Stimulated activated naive CD8-positive, alpha-beta T cell treated with anti-CD3 and anti-CD28 coated beads, Interleukin-15, Interleukin-2, amounts not matched to agents 100 U/mL and 50 U/mL, for 24 hours (primary cell): ENCODE data around the gene ST6GAL1.
"Not testable (repeated sequence)": the region's sequence is repeated elsewhere in the genome, so short reads cannot be mapped to it uniquely, and the experiment has no call there.

Experiments used
- ATAC-seq: fragments of 150-1000 bp; cut with Tn5 transposase; one replicate; pipeline ENCODE4 v1.10.0; 2021
- DNase-seq: peaks from one replicate; pipeline ENCODE4 v3.0.0; 2021

ST6GAL1 gene

GRCh38 chr3:187046033-187046432 lies 115.7 kb downstream of the ST6GAL1 start:
- DNase-seq (no peak), ATAC-seq (no peak)

DNA sequence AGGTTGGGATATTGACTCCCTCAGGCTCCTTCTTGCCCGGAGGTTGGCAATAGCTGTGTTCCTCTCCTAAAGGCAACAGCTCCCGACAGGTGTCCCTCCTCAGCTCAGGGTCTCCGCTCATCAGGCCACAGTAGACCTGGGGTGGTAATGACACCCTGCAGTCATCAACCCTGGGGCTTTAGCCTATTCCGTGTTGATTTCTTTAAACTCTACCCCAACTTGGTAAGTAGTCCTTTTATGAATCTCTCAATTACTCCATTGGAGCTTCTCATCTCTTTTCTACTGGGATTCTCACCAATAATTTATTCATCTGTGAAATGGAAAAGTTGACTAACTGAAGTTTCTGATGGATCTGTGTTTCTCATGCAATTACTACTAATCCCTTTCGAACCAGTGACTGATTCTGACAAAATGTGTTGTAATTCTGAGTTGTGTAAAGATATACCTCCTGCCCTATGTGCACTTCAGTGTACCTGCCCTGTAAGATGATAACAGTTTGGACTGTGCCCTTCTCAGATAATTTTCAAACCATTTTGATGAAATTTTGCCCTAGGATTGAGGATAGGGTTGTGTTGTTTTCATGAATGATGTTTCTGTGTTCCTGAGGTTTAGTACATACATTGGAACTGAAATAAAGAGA lies 119.3 kb downstream of the ST6GAL1 start:
- ATAC-seq (peak; percentile 73), DNase-seq (no peak)

GRCh38 chr3:187051066-187051465 lies 120.7 kb downstream of the ST6GAL1 start:
- ATAC-seq (peak; percentile 33), DNase-seq (no peak)

DNA sequence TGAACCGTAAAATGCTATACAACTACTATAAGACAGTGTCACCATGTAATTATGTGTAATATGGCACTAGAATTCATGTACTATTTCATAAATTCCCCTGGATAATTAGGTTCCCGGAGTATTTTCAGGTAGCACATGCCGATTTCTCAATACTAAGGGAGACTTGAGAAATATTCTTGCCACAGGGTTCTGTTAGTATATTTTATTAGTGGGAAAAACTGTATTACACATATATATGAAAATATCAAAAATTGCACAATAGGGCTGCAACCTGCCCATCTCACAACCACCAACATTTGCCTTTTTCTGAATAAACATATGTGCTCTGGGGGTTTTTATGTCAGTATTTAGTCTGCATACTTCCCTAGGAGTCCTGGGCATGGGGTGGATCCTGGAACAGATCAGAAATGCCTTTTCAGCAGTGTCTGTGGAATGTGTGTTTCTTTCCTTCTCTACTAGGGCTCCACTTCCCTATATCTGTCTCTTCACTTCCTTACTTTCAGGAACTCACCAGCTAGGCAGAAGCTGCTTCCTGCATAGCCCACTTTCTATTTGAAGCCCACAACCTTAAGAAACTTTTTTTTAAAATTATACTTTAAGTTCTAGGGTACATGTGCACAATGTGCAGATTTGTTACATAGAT lies 121.5 kb downstream of the ST6GAL1 start:
- no peak for DNase-seq
- no peak for ATAC-seq

- DNase-seq, ATAC-seq: not testable (repeated sequence)
Observed at GRCh38 chr3:187052427-187052826, 122.1 kb downstream of the ST6GAL1 start.

DNA sequence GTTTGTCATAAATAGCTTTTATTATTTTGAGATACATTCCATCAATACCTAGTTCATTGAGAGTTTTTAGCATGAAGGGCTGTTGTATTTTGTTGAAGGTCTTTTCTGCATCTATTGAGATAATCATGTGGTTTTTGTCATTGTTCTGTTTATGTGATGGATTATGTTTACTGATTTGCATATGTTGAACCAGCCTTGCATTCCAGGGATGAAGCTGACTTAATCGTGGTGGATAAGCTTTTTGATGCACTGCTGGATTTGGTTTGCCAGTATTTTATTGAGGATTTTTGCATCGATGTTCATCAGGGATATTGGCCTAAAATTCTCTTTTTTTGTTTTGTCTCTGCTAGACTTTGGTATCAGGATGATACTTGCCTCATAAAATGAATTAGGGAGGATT lies 124.1 kb downstream of the ST6GAL1 start:
- DNase-seq, ATAC-seq: not testable (repeated sequence)

DNA sequence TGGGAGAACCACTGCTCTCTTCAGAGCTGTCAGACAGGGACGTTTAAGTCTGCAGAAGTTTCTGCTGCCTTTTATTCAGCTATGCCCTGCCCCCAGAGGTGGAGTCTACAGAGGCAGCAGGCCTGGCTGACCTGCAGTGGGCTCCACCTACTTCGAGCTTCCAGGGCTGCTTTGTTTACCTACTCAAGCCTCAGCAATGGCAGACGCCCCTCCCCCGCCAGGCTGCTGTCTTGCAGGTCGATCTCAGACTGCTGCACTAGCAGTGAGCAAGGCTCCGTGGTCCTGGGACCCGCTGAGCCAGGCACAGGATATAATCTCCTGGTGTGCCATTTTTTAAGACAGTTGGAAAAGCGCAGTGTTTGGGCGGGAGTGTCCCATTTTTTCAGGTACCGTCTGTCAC lies 127.5 kb downstream of the ST6GAL1 start:
- DNase-seq, ATAC-seq: not testable (repeated sequence)

- no peak for ATAC-seq
- no peak for DNase-seq
Observed at GRCh38 chr3:187061748-187062147, 131.4 kb downstream of the ST6GAL1 start.

GRCh38 chr3:187062526-187063177 lies 132.3 kb downstream of the ST6GAL1 start:
- DNase-seq (no peak), ATAC-seq (no peak)

GRCh38 chr3:187063286-187064121 lies 133.2 kb downstream of the ST6GAL1 start:
- ATAC-seq (peak; percentile 70), DNase-seq (no peak)

- DNase-seq (no peak), ATAC-seq (no peak)
Observed at GRCh38 chr3:187064210-187065115, 134.1 kb downstream of the ST6GAL1 start.

- DNase-seq (peak; percentile 38), ATAC-seq (peak; percentile 69)
Observed at GRCh38 chr3:187066228-187066995, 136.1 kb downstream of the ST6GAL1 start.

- no peak for DNase-seq
- ATAC-seq, result no peak
Observed at GRCh38 chr3:187068787-187069186, 138.5 kb downstream of the ST6GAL1 start.

GRCh38 chr3:187069857-187070516 lies 139.7 kb downstream of the ST6GAL1 start:
- ATAC-seq (no peak), DNase-seq (no peak)

DNA sequence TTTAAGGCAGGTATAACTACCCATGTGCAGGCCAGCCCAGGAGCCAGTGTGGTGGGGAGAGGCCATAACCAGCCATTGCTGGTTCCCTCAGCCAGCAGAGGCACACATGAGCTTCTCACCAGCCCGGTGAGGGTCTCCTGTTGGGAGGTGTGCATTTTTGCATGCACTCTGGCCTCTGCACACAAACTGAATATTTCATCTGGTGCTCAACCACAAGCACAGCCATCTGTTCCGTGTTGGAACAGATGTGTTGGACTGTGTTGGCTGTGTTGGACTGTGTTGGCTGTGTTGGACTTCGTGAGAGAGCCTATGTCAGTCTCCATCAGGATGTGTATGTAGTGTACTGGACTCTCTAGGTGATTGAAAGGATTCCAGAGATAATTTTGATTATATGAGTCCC lies 141.8 kb downstream of the ST6GAL1 start:
- ATAC-seq (no peak), DNase-seq (no peak)

GRCh38 chr3:187072511-187072910 lies 142.2 kb downstream of the ST6GAL1 start:
- ATAC-seq, result no peak
- no peak for DNase-seq

- no peak for ATAC-seq
- DNase-seq, result no peak
Observed at GRCh38 chr3:187073581-187074098, 143.3 kb downstream of the ST6GAL1 start.

DNA sequence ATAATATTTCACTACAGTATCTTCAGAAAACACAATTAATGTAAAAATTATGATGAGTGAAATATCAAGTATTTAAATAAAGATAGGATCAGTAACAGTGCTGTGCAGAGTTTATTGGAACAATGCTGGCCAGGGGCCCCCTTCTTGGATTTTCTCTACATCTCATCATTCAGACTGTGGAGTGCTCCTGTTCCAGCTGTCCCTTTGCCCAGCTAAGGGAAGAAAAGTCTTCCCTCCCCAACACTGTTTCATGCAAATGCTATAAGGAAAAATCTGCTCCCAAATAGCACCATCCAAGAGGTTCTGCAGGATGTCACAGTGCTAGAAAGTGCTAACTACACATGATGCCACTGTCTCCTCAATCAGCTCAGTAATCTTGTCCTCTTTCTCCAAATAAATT lies 144.5 kb downstream of the ST6GAL1 start:
- DNase-seq (no peak), ATAC-seq (no peak)

- DNase-seq (no peak), ATAC-seq (no peak)
Observed at GRCh38 chr3:187076297-187076696, 146.0 kb downstream of the ST6GAL1 start.

DNA sequence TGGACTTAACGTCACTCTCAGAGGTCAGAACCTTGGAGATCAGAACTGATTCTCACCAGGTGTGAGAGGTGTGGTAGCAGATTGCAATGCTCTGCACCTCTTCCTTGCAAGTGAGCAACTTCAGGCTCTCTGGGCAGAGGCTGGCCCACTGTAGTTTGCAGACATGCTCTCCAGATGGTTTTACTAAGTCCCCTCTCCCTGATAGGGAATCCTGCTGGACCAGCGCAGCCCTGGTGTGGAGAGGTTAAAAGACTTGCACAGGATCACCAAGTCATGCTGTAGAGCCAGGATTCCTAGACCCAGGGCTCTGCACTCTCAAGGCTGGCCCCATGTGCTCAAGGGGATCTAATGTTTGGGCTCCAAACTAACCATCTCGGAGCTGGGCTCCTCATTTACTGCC lies 146.8 kb downstream of the ST6GAL1 start:
- DNase-seq (no peak), ATAC-seq (no peak)
